IMR-90 (cell line): ENCODE measurements around the gene SPZ1. TPM values are rescaled to one million over a fixed set of nuclear protein-coding genes. Genes with fewer than 3 reads are reported as not detected.

ENCODE experiments used
- ATAC-seq: fragments of 200-7000 bp; cut with Tn5 transposase; 2 replicates; pipeline ENCODE4 v1.9.1; 2020; ENCODE audit warnings: low read depth, mild to moderate bottlenecking, moderate library complexity
- BruUV-seq: library from RNA; stranded (reverse); fragments of 400-500 nt; replicated peaks from 2 replicates; lab custom pipeline; 2021; lab: Mats Ljungman, UMichigan
- CTCF ChIA-PET: fragments of 300-600 bp; formaldehyde crosslinking; extraction: SDS; loops from one replicate; lab custom pipeline; 2021; ENCODE audit warnings: antibody characterized with exemption; lab: Yijun Ruan, JAX
- POLR2A ChIA-PET: fragments of 300-600 bp; sonication (Branson Sonifier 250); formaldehyde crosslinking; loops from one replicate; lab custom pipeline; 2022; ENCODE audit warnings: antibody characterized with exemption; ENCODE audit not compliant: unreplicated experiment; lab: Charles Lee
- DNase-seq: peaks from one replicate; pipeline ENCODE4 v3.0.0; 2013
- H2AFZ ChIP-seq: replicated peaks from 2 replicates; pipeline ENCODE3; 2013; ENCODE audit warnings: low read length, mild to moderate bottlenecking; ENCODE audit not compliant: poor library complexity
- H2AK5ac ChIP-seq: 2 replicates; pipeline ENCODE4 v1.6.1; 2013; ENCODE audit warnings: low read depth, low read length, inconsistent platforms
- H2AK9ac ChIP-seq: replicated peaks from 2 replicates; pipeline ENCODE3; 2013; ENCODE audit warnings: mild to moderate bottlenecking, low read depth, low read length, moderate library complexity; ENCODE audit not compliant: poor library complexity
- H2BK120ac ChIP-seq: 2 replicates; pipeline ENCODE4 v1.6.1; 2013; ENCODE audit warnings: low read depth, low read length, inconsistent platforms
- H2BK15ac ChIP-seq: 3 replicates; pipeline ENCODE4 v1.6.1; 2013; ENCODE audit warnings: low read depth, low read length, inconsistent platforms
- H2BK20ac ChIP-seq: 2 replicates; pipeline ENCODE4 v1.6.1; 2013; ENCODE audit warnings: low read depth, mild to moderate bottlenecking, inconsistent platforms, low read length, moderate library complexity
- H2BK5ac ChIP-seq: 2 replicates; pipeline ENCODE4 v1.6.1; 2013; ENCODE audit warnings: mild to moderate bottlenecking, low read depth, low read length, inconsistent platforms; ENCODE audit not compliant: poor library complexity, severe bottlenecking
- H3K14ac ChIP-seq: replicated peaks from 2 replicates; pipeline ENCODE4 v1.6.1; 2013; ENCODE audit warnings: low read depth, low read length, inconsistent platforms
- H3K18ac ChIP-seq: 2 replicates; pipeline ENCODE4 v1.6.1; 2013; ENCODE audit warnings: low read depth, low read length, control low read depth
- H3K23ac ChIP-seq: 2 replicates; pipeline ENCODE4 v1.6.1; 2013; ENCODE audit warnings: low read depth, low read length, inconsistent platforms
- H3K27ac ChIP-seq: 2 replicates; pipeline ENCODE4 v1.5.1; 2013; ENCODE audit warnings: mild to moderate bottlenecking, control low read depth, low read length; ENCODE audit not compliant: insufficient read depth
- H3K27me3 ChIP-seq: 2 replicates; pipeline ENCODE4 v1.6.1; 2013; ENCODE audit warnings: low read length; ENCODE audit not compliant: control insufficient read depth, insufficient read depth
- H3K36me3 ChIP-seq: 2 replicates; pipeline ENCODE4 v1.6.1; 2013; ENCODE audit warnings: low read length, mixed read lengths; ENCODE audit not compliant: control insufficient read depth, insufficient read depth
- H3K4ac ChIP-seq: 2 replicates; pipeline ENCODE4 v1.6.1; 2013; ENCODE audit warnings: low read depth, low read length, inconsistent platforms
- H3K4me1 ChIP-seq: 2 replicates; pipeline ENCODE4 v1.6.1; 2013; ENCODE audit warnings: low read length, mixed read lengths; ENCODE audit not compliant: control insufficient read depth, insufficient read depth
- H3K4me2 ChIP-seq: 2 replicates; pipeline ENCODE4 v1.6.1; 2013; ENCODE audit warnings: low read depth, mild to moderate bottlenecking, control low read depth, low read length, moderate library complexity
- H3K4me3 ChIP-seq: 2 replicates; pipeline ENCODE4 v1.5.1; 2013; ENCODE audit warnings: low read depth, mild to moderate bottlenecking, control low read depth, low read length, moderate library complexity; ENCODE audit not compliant: insufficient read depth
- H3K56ac ChIP-seq: 2 replicates; pipeline ENCODE4 v1.6.1; 2013; ENCODE audit warnings: low read length, inconsistent platforms; ENCODE audit not compliant: insufficient read depth; ENCODE audit errors: extremely low read depth
- H3K79me1 ChIP-seq, 2 experiments: 2 replicates each; pipeline ENCODE4 v1.6.1; 2013; ENCODE audit warnings: low read length in 2 of 2, inconsistent platforms in 1 of 2, low read depth in 1 of 2
- H3K9ac ChIP-seq: 2 replicates; pipeline ENCODE4 v1.6.1; 2013; ENCODE audit warnings: low read depth, low read length, control low read depth
- H3K9me1 ChIP-seq: 2 replicates; pipeline ENCODE4 v1.6.1; 2013; ENCODE audit warnings: low read length, inconsistent platforms; ENCODE audit not compliant: insufficient read depth
- H3K9me3 ChIP-seq: 2 replicates; pipeline ENCODE4 v1.6.1; 2013; ENCODE audit warnings: low read length; ENCODE audit not compliant: control insufficient read depth, insufficient read depth
- H4K20me1 ChIP-seq: 2 replicates; pipeline ENCODE4 v1.6.1; 2013; ENCODE audit warnings: low read length, inconsistent platforms; ENCODE audit not compliant: insufficient read depth
- H4K5ac ChIP-seq: 2 replicates; pipeline ENCODE4 v1.6.1; 2013; ENCODE audit warnings: mild to moderate bottlenecking, low read depth, low read length, control low read depth
- H4K8ac ChIP-seq, 2 experiments: 2 replicates each; pipeline ENCODE4 v1.6.1; 2013; ENCODE audit warnings: low read depth in 2 of 2, low read length in 2 of 2, control low read depth in 1 of 2, inconsistent platforms in 1 of 2
- H4K91ac ChIP-seq: 2 replicates; pipeline ENCODE4 v1.6.1; 2013; ENCODE audit warnings: low read depth, low read length, inconsistent platforms; ENCODE audit not compliant: insufficient read depth
- CEBPB ChIP-seq: IDR thresholded peaks from 2 replicates; pipeline ENCODE4 v1.6.1; 2012; ENCODE audit warnings: low read depth, low read length, improper control_type of control experiment
- CHD1 ChIP-seq: IDR thresholded peaks from 2 replicates; pipeline ENCODE4 v1.6.1; 2012; ENCODE audit warnings: low read depth, low read length, improper control_type of control experiment
- CTCF ChIP-seq: conservative IDR thresholded peaks from 2 replicates; pipeline ENCODE4 v1.5.1; 2012; ENCODE audit warnings: mild to moderate bottlenecking, low read depth, low read length, improper control_type of control experiment
- ELK1 ChIP-seq: fragments of 150-350 bp; IDR thresholded peaks from 2 replicates; pipeline ENCODE4 v1.6.1; 2016; ENCODE audit warnings: low read depth, mild to moderate bottlenecking, low read length, moderate library complexity, borderline replicate concordance
- MAFK ChIP-seq: IDR thresholded peaks from 2 replicates; pipeline ENCODE4 v1.6.1; 2012; ENCODE audit warnings: low read depth, low read length, improper control_type of control experiment
- MAZ ChIP-seq: IDR thresholded peaks from 2 replicates; pipeline ENCODE4 v1.6.1; 2012; ENCODE audit warnings: low read depth, mild to moderate bottlenecking, low read length, improper control_type of control experiment, moderate library complexity, borderline replicate concordance
- MXI1 ChIP-seq: IDR thresholded peaks from 2 replicates; pipeline ENCODE4 v1.6.1; 2012; ENCODE audit warnings: low read depth, mild to moderate bottlenecking, low read length, moderate library complexity, borderline replicate concordance
- NFE2L2 ChIP-seq: fragments of 150-350 bp; IDR thresholded peaks from 2 replicates; pipeline ENCODE4 v1.6.1; 2016; ENCODE audit warnings: low read depth, mild to moderate bottlenecking, low read length
- RCOR1 ChIP-seq: IDR thresholded peaks from 2 replicates; pipeline ENCODE4 v1.6.1; 2012; ENCODE audit warnings: mild to moderate bottlenecking, low read length, improper control_type of control experiment; ENCODE audit not compliant: insufficient replicate concordance
- SMC3 ChIP-seq: fragments of 150-350 bp; IDR thresholded peaks from 2 replicates; pipeline ENCODE4 v1.6.1; 2016; ENCODE audit warnings: low read depth, mild to moderate bottlenecking, antibody characterized with exemption, low read length, moderate library complexity
- WGBS, 2 experiments: methylation state at CpG; one replicate each; pipeline versions ENCODE4 v1.1.5 to v1.1.7; 2013; ENCODE audit warnings: missing lambda C conversion rate in 2 of 2; ENCODE audit not compliant: insufficient read length in 1 of 2; ENCODE audit errors: extremely low coverage in 2 of 2; 5-methylcytosine and 5-hydroxymethylcytosine counted together
- dilution Hi-C: fragments of 300-500 bp; cut with HindIII; formaldehyde crosslinking; loops from one replicate; pipeline ENCODE4 v1.14.3; 2018; ENCODE audit warnings: low sequenced_read_pairs; ENCODE audit not compliant: unreplicated experiment
- in situ Hi-C: fragments of 300-500 bp; cut with MboI; formaldehyde crosslinking; loops from 3 replicates; pipeline ENCODE4 v1.14.3; 2019; ENCODE audit warnings: low sequenced_read_pairs, inconsistent platforms, mixed read lengths
- intact Hi-C: fragments of 100-400 bp; cut with micrococcal nuclease; formaldehyde crosslinking; loops from 2 replicates; pipeline ENCODE4 v1.10.0; 2022
- polyA plus RNA-seq, 3 experiments: library from polyadenylated mRNA; depleted of rRNA; stranded (reverse); fragments of >200 nt; gene quantifications; 2 replicates each; pipeline ENCODE4 v1.2.3, GENCODE V29; 2012; ENCODE audit warnings: low replicate concordance in 1 of 3
- total RNA-seq: library from RNA; depleted of rRNA; stranded (reverse); fragments of >200 nt; gene quantifications from 2 replicates; pipeline ENCODE4 v1.2.3, GENCODE V29; 2012

Gene SPZ1
- total and polyA plus RNA-seq, 2 of the 4 experiments (the other 2 are of a cell fraction): not detected

- ChIA-PET POLR2A (no interaction called here), CTCF (interaction anchor here (0.6 kb wide), 1 partner anchor 28 kb away, joined by 3 read pairs; no protein-coding TSS in a partner anchor)
- Histone ChIP-seq H3K23ac (no peak overlapping the region), H3K4ac (no peak overlapping the region), H4K5ac (no peak overlapping the region), H3K18ac (no peak overlapping the region), H3K9me1 (no peaks in the 10 kb centered on the region), H3K79me1 (no peaks in the 10 kb centered on the region), H3K4me1 (no peaks in the 10 kb centered on the region), H2AK5ac (no peak overlapping the region), H3K14ac (no peak overlapping the region), H3K9me3 (no peaks in the 10 kb centered on the region), H3K4me2 (no peak overlapping the region), H4K8ac (no peak overlapping the region), H2AK9ac (no peak overlapping the region), H2BK15ac (no peak overlapping the region), H3K36me3 (no peaks in the 10 kb centered on the region), H2AFZ (no peak overlapping the region), H3K9ac (no peak overlapping the region), H3K56ac (no peak overlapping the region), H3K27me3 (no peaks in the 10 kb centered on the region), H3K4me3 (no peak overlapping the region), H2BK5ac (no peak overlapping the region), H2BK20ac (no peak overlapping the region), H3K27ac (no peak overlapping the region), H4K20me1 (no peaks in the 10 kb centered on the region), H4K91ac (no peak overlapping the region), H2BK120ac (no peak overlapping the region)
- WGBS, 2 experiments: no CpG with 5 or more reads among the region's 1 CpG
- TF ChIP-seq RCOR1: no peak
- TF ChIP-seq ELK1: no peak
- TF ChIP-seq SMC3: no peak
- TF ChIP-seq NFE2L2: no peak
- TF ChIP-seq MAZ: no peak
- TF ChIP-seq MXI1: no peak
- no peak for TF ChIP-seq MAFK
- TF ChIP-seq CEBPB: no peak
- TF ChIP-seq CHD1: no peak
- no peak for TF ChIP-seq CTCF
- intact Hi-C loops: no loop called here
- in situ Hi-C loops: no loop called here
- no TSS peak for BruUV-seq
- dilution Hi-C loops: no loop called here
- ATAC-seq (no peak), DNase-seq (no peak)
Measured at GRCh38 chr5:80357671-80358070, 37.9 kb downstream of the SPZ1 start.
